Osteoblast (primary cell): ENCODE measurements around the gene NOS1AP. TPM values are rescaled to one million over a fixed set of nuclear protein-coding genes. Genes with fewer than 3 reads are reported as not detected.

Source experiments
- DNase-seq: peaks from one replicate; pipeline ENCODE4 v3.0.0; 2011; ENCODE audit warnings: low spot score, mixed read lengths; ENCODE audit not compliant: insufficient read length; ENCODE audit errors: missing footprints
- H2AFZ ChIP-seq: 2 replicates; pipeline ENCODE4 v1.6.0; 2011; ENCODE audit warnings: mild to moderate bottlenecking, low read length
- H3K27ac ChIP-seq: 2 replicates; pipeline ENCODE4 v1.5.1; 2011; ENCODE audit warnings: mild to moderate bottlenecking, low read depth, low read length, moderate library complexity
- H3K27me3 ChIP-seq: 2 replicates; pipeline ENCODE4 v1.6.0; 2012; ENCODE audit warnings: mild to moderate bottlenecking, control low read depth, inconsistent platforms, low read length, moderate library complexity; ENCODE audit not compliant: insufficient read depth
- H3K36me3 ChIP-seq: 2 replicates; pipeline ENCODE4 v1.5.1; 2011; ENCODE audit warnings: mild to moderate bottlenecking, low read length, control low read depth, moderate library complexity; ENCODE audit not compliant: insufficient read depth
- H3K4me1 ChIP-seq: 2 replicates; pipeline ENCODE4 v1.5.1; 2011; ENCODE audit warnings: mild to moderate bottlenecking, low read length, control low read depth, moderate library complexity; ENCODE audit not compliant: insufficient read depth
- H3K4me2 ChIP-seq: 2 replicates; pipeline ENCODE4 v1.6.0; 2011; ENCODE audit warnings: mild to moderate bottlenecking, low read length; ENCODE audit not compliant: insufficient read depth
- H3K4me3 ChIP-seq: fragments of 200-600 bp; sonication (generic); 3 replicates; pipeline ENCODE4 v1.5.1; 2012; ENCODE audit warnings: mild to moderate bottlenecking, low read length, inconsistent platforms; ENCODE audit not compliant: insufficient read depth
- H3K79me2 ChIP-seq: 2 replicates; pipeline ENCODE4 v1.6.0; 2012; ENCODE audit warnings: mild to moderate bottlenecking, low read length, control low read depth, inconsistent platforms; ENCODE audit not compliant: insufficient read depth
- H3K9me3 ChIP-seq: 2 replicates; pipeline ENCODE4 v1.5.1; 2011; ENCODE audit warnings: low read depth, low read length, control low read depth
- H4K20me1 ChIP-seq: 2 replicates; pipeline ENCODE4 v1.6.0; 2012; ENCODE audit warnings: mild to moderate bottlenecking, low read length, control low read depth; ENCODE audit not compliant: insufficient read depth
- total RNA-seq: library from RNA; depleted of rRNA; stranded (reverse); fragments of >200 nt; gene quantifications from 2 replicates; pipeline ENCODE4 v1.2.3, GENCODE V29; 2012
- TF ChIP-seq, protein P1 (sequence below): IDR thresholded peaks from 2 replicates; pipeline ENCODE4 v1.5.1; 2011; ENCODE audit warnings: mild to moderate bottlenecking, low read depth, low read length, moderate library complexity; ENCODE audit errors: extremely low read depth

NOS1AP gene
- total RNA-seq, 1 donor, result not detected

DNA sequence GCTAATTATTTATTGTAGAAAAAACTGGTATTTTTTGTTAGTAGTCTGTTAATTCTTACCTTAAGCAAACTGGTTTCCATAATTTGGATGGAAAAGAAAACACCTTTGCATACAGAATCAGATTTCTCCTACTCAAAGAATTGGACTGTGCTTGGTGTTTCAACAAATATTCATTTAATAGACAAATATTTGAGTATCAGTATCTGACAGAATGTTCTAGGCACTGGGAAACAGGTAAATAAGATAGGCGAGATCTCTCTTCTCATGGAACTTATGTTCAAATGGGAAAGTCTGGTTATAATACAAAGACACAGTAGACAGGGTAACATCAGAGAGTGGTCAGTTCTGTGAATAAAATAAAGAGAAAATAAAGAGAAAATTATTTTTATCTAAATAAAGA is 119.9 kb downstream of the NOS1AP start:
- Histone ChIP-seq H3K27ac (no peak overlapping the region), H3K79me2 (no peaks in the 10 kb centered on the region), H3K4me2 (no peak overlapping the region), H2AFZ (no peak overlapping the region), H3K27me3 (peaks cover 2% of the 10 kb centered on the region), H3K36me3 (no peaks in the 10 kb centered on the region), H3K9me3 (no peaks in the 10 kb centered on the region), H4K20me1 (no peaks in the 10 kb centered on the region), H3K4me1 (no peaks in the 10 kb centered on the region), H3K4me3 (no peak overlapping the region)
- no peak for DNase-seq
- TF ChIP-seq, protein P1, sequence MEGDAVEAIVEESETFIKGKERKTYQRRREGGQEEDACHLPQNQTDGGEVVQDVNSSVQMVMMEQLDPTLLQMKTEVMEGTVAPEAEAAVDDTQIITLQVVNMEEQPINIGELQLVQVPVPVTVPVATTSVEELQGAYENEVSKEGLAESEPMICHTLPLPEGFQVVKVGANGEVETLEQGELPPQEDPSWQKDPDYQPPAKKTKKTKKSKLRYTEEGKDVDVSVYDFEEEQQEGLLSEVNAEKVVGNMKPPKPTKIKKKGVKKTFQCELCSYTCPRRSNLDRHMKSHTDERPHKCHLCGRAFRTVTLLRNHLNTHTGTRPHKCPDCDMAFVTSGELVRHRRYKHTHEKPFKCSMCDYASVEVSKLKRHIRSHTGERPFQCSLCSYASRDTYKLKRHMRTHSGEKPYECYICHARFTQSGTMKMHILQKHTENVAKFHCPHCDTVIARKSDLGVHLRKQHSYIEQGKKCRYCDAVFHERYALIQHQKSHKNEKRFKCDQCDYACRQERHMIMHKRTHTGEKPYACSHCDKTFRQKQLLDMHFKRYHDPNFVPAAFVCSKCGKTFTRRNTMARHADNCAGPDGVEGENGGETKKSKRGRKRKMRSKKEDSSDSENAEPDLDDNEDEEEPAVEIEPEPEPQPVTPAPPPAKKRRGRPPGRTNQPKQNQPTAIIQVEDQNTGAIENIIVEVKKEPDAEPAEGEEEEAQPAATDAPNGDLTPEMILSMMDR, result no peak

DNA sequence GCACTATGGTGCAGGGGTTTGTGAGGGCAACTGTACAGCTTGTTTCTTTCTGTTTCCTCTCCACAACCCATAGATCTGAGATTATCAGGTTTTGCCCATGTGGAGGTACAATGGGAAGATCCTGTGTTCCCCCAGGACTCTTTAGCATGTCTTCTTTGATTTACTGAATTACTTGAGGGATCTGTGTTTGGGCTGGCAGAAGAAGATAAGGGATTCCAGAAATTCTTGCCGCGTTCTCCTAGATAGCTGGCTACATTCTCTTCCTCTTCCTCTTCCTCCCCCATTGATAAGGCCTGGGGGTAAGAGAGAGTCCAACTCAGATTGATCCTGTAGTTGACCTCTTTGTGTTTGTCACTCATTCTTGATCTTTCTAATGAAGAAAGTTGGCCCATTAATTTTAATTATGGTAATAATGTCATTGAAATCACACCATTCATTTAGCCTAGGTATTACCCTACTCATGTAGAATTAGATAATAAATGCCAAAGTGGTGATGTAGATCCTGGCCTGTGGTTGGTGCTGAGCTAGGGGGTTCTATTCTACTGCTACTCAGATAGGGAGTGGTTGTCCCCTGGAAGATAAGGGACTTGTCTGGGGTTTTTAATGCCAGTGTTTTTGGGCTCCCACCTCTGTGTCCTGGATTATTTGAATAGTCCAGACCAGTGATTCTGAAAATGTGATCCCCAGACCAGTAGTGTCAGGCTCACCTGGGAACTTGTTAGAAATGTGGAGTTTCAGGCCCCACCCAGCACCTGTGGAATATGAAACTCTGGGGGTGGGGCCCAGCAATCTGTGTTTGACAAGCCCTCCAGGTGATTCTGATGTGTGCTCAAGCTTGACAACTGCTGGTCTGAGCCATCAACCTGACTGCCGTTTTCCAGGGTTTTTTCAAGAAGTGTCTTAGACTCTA is 122.2 kb downstream of the NOS1AP start:
- Histone ChIP-seq H3K4me1 (no peaks in the 10 kb centered on the region), H3K4me3 (no peak overlapping the region), H3K27me3 (peaks cover 4% of the 10 kb centered on the region), H3K36me3 (no peaks in the 10 kb centered on the region), H3K27ac (no peak overlapping the region), H2AFZ (no peak overlapping the region), H3K9me3 (no peaks in the 10 kb centered on the region), H3K79me2 (no peaks in the 10 kb centered on the region), H4K20me1 (no peaks in the 10 kb centered on the region), H3K4me2 (no peak overlapping the region)
- no peak for DNase-seq
- TF ChIP-seq, protein P1, result no peak

DNA sequence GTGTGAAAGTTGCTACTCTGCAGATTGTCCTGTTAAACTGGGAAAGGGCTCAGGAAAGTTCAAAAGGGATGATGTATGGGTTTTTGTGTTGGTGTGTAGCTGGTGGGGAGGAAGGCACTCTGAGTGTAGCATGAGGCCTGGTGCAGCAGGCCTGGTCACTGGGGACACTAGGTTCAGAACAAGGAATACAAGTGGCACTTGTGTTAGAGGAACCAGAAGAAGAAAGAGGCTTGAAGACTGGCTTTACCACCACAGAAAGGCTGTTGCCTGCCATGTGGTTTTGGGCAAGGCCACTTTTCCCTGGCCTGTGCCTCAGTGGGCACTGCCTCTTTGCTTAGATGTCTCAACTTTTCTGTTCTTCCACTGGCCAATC is 122.8 kb downstream of the NOS1AP start:
- Histone ChIP-seq H3K36me3 (no peaks in the 10 kb centered on the region), H4K20me1 (no peaks in the 10 kb centered on the region), H2AFZ (no peak overlapping the region), H3K4me1 (no peaks in the 10 kb centered on the region), H3K27me3 (peaks cover 4% of the 10 kb centered on the region), H3K79me2 (no peaks in the 10 kb centered on the region), H3K27ac (no peak overlapping the region), H3K4me3 (no peak overlapping the region), H3K9me3 (no peaks in the 10 kb centered on the region), H3K4me2 (no peak overlapping the region)
- TF ChIP-seq, protein P1, result no peak
- no peak for DNase-seq

DNA sequence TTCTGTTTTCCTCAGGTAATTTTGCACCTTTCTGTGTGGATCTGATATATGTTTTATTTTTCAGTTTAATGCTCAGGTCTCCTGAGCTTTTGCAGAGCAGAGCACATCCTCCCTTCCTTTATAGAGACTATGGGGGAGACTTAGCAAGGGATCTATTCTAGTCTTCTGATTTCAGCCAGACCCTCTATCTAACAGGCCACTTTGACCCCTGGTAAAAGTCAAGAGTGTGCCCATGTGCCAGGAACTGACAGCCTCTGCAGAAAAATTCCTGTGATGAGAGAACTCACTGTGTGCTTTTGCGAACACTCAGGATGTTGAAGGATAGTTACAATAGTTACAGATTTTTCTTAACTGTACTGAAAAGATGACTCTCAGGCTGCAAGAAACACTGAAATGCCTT is 123.3 kb downstream of the NOS1AP start:
- Histone ChIP-seq H3K27me3 (peaks cover 4% of the 10 kb centered on the region), H3K9me3 (no peaks in the 10 kb centered on the region), H3K36me3 (no peaks in the 10 kb centered on the region), H4K20me1 (no peaks in the 10 kb centered on the region), H3K4me2 (no peak overlapping the region), H2AFZ (no peak overlapping the region), H3K4me1 (no peaks in the 10 kb centered on the region), H3K79me2 (no peaks in the 10 kb centered on the region), H3K4me3 (no peak overlapping the region), H3K27ac (no peak overlapping the region)
- no peak for DNase-seq
- TF ChIP-seq, protein P1, result no peak
